PC-3 (cell line): ENCODE data around the gene LIPT2. TPM values are rescaled to one million over a fixed set of nuclear protein-coding genes. Genes with fewer than 3 reads are reported as not detected.

Experiments used
- ATAC-seq: fragments of 200-7000 bp; cut with Tn5 transposase; 2 replicates; pipeline ENCODE4 v1.9.1; 2020; ENCODE audit warnings: mild to moderate bottlenecking, moderate library complexity
- BruUV-seq: library from RNA; stranded (reverse); fragments of 400-500 nt; replicated peaks from 2 replicates; lab custom pipeline; 2021; lab: Mats Ljungman, UMichigan
- CTCF ChIA-PET: fragments of 300-600 bp; sonication (Branson Sonifier 250); formaldehyde crosslinking; loops from one replicate; lab custom pipeline; 2022; ENCODE audit warnings: antibody characterized with exemption; lab: Charles Lee
- POLR2A ChIA-PET: fragments of 300-600 bp; sonication (Branson Sonifier 250); formaldehyde crosslinking; loops from one replicate; lab custom pipeline; 2022; ENCODE audit warnings: antibody characterized with exemption; ENCODE audit not compliant: unreplicated experiment; lab: Charles Lee
- DNase-seq: peaks from one replicate; pipeline ENCODE4 v3.0.0-alpha.2; 2015
- H2AFZ ChIP-seq: fragments of 300-600 bp; sonication (generic); 2 replicates; pipeline ENCODE4 v1.6.0; 2016; ENCODE audit warnings: antibody characterized with exemption, low read length
- H3F3A ChIP-seq: fragments of 300-600 bp; sonication (generic); one replicate; pipeline ENCODE4 v1.6.0; 2017; ENCODE audit warnings: antibody characterized with exemption, low read length, control low read depth, mild to moderate bottlenecking; ENCODE audit not compliant: unreplicated experiment
- H3K27ac ChIP-seq: fragments of 300-600 bp; sonication (generic); 2 replicates; pipeline ENCODE4 v1.5.1; 2016; ENCODE audit warnings: mild to moderate bottlenecking, low read length
- H3K27me3 ChIP-seq: fragments of 300-600 bp; sonication (generic); 2 replicates; pipeline ENCODE4 v1.6.1; 2016; ENCODE audit warnings: low read length, mixed read lengths
- H3K36me3 ChIP-seq: fragments of 300-600 bp; sonication (generic); 2 replicates; pipeline ENCODE4 v1.6.1; 2016; ENCODE audit warnings: low read depth, mixed run types, low read length, mixed read lengths
- H3K4me1 ChIP-seq: fragments of 300-600 bp; sonication (generic); 2 replicates; pipeline ENCODE4 v1.5.1; 2016; ENCODE audit warnings: low read length; ENCODE audit not compliant: insufficient read depth
- H3K4me2 ChIP-seq: fragments of 300-600 bp; sonication (generic); 2 replicates; pipeline ENCODE4 v1.6.0; 2016; ENCODE audit warnings: low read length
- H3K4me3 ChIP-seq: fragments of 300-600 bp; sonication (generic); 2 replicates; pipeline ENCODE4 v1.5.1; 2016; ENCODE audit warnings: mild to moderate bottlenecking, low read length, mixed read lengths
- H3K79me2 ChIP-seq: fragments of 300-600 bp; sonication (generic); 2 replicates; pipeline ENCODE4 v1.6.1; 2017; ENCODE audit warnings: low read length, mixed read lengths
- H3K9ac ChIP-seq: fragments of 300-600 bp; sonication (generic); 2 replicates; pipeline ENCODE4 v1.6.0; 2016; ENCODE audit warnings: mild to moderate bottlenecking, low read length
- H3K9me2 ChIP-seq: fragments of 300-600 bp; sonication (generic); replicated peaks from 2 replicates; pipeline ENCODE4 v1.6.1; 2016; ENCODE audit warnings: mixed run types, low read length, mixed read lengths
- H3K9me3 ChIP-seq: fragments of 300-600 bp; sonication (generic); 2 replicates; pipeline ENCODE4 v1.6.1; 2016; ENCODE audit warnings: low read length, mixed read lengths
- H4K20me1 ChIP-seq: fragments of 300-600 bp; sonication (generic); 2 replicates; pipeline ENCODE4 v1.6.1; 2016; ENCODE audit warnings: low read length, mixed read lengths
- CTCF ChIP-seq: fragments of 300-600 bp; sonication (generic); conservative IDR thresholded peaks from 2 replicates; pipeline ENCODE4 v1.5.1; 2017; ENCODE audit warnings: antibody characterized with exemption, low read depth, mild to moderate bottlenecking, low read length
- EZH2 ChIP-seq: fragments of 300-600 bp; sonication (generic); IDR thresholded peaks from one replicate; pipeline ENCODE4 v1.6.1; 2017; ENCODE audit warnings: antibody characterized with exemption, mild to moderate bottlenecking, low read length; ENCODE audit not compliant: unreplicated experiment
- EZH2phosphoT487 ChIP-seq: fragments of 300-600 bp; sonication (generic); IDR thresholded peaks from 2 replicates; pipeline ENCODE4 v1.6.1; 2018; ENCODE audit warnings: mild to moderate bottlenecking, antibody characterized with exemption, low read length, borderline replicate concordance
- intact Hi-C: fragments of 100-400 bp; cut with micrococcal nuclease; formaldehyde crosslinking; loops from 2 replicates; pipeline ENCODE4 v1.9.0; 2023
- total RNA-seq: library from RNA; depleted of rRNA; stranded (reverse); fragments of >200 nt; gene quantifications from 2 replicates; pipeline ENCODE4 v1.2.3, GENCODE V29; 2014

LIPT2 gene
- total RNA-seq, 1 experiment from 2014 or later, result 11.3 TPM

GRCh38 chr11:74479732-74480123, 13.8 kb downstream of the LIPT2 start:
- 0 out of 2 replicates have a peak overlapping the region, but pooled peaks have one; percentile 37 for H2AFZ ChIP-seq
- H3K36me3 ChIP-seq, result no peaks in the 10 kb centered on the region
- DNase-seq, result no peak
- no TSS peak for BruUV-seq
- H3K4me2 ChIP-seq, result no peak overlapping the region
- no peak for TF ChIP-seq CTCF
- no peak for TF ChIP-seq EZH2
- TF ChIP-seq EZH2phosphoT487, result no peak
- intact Hi-C loops, result no loop called here
- H3K9me2 ChIP-seq, result no peaks in the 10 kb centered on the region
- POLR2A ChIA-PET, result no interaction called here
- H3K9ac ChIP-seq, result no peak overlapping the region
- no peaks in the 10 kb centered on the region for H4K20me1 ChIP-seq
- ATAC-seq, result no peak
- peaks cover 8% of the 10 kb centered on the region for H3K4me1 ChIP-seq
- CTCF ChIA-PET, result interaction anchor here (0.6 kb wide), 2 partner anchors 13 to 108 kb away, joined by 4 to 6 read pairs; no protein-coding TSS in a partner anchor
- H3K27ac ChIP-seq, result peak overlapping the region; percentile 16; the same call in 1 of the 2 replicates
- H3F3A ChIP-seq, result no peaks in the 10 kb centered on the region
- no peaks in the 10 kb centered on the region for H3K27me3 ChIP-seq
- no peaks in the 10 kb centered on the region for H3K79me2 ChIP-seq
- H3K9me3 ChIP-seq, result no peaks in the 10 kb centered on the region
- H3K4me3 ChIP-seq, result no peak overlapping the region

GRCh38 chr11:74478877-74479731, 14.4 kb downstream of the LIPT2 start:
- Histone ChIP-seq H3K36me3 (no peaks in the 10 kb centered on the region), H3K27ac (peak overlapping the region; percentile 16; the same call in 1 of the 2 replicates), H2AFZ (0 out of 2 replicates have a peak overlapping the region, but pooled peaks have one; percentile 37), H3K27me3 (no peaks in the 10 kb centered on the region), H3K9me3 (no peaks in the 10 kb centered on the region), H3F3A (no peaks in the 10 kb centered on the region), H3K4me1 (peaks cover 8% of the 10 kb centered on the region), H4K20me1 (no peaks in the 10 kb centered on the region), H3K79me2 (no peaks in the 10 kb centered on the region), H3K4me3 (no peak overlapping the region), H3K9me2 (no peaks in the 10 kb centered on the region), H3K9ac (no peak overlapping the region), H3K4me2 (no peak overlapping the region)
- peak; percentile 90 for ATAC-seq
- intact Hi-C loops, result no loop called here
- no TSS peak for BruUV-seq
- TF ChIP-seq EZH2phosphoT487 (no peak), EZH2 (no peak), CTCF (no peak)
- POLR2A ChIA-PET, result no interaction called here
- CTCF ChIA-PET, result interaction anchor here (0.6 kb wide), 2 partner anchors 13 to 107 kb away, joined by 4 to 6 read pairs; no protein-coding TSS in a partner anchor
- peak; percentile 24 for DNase-seq
